HCT116 (cell line): ENCODE results near the gene DPP9. TPM values are rescaled to one million over a fixed set of nuclear protein-coding genes. Genes with fewer than 3 reads are reported as not detected.

ENCODE experiments used
- ATAC-seq: fragments of 200-7000 bp; cut with Tn5 transposase; 2 replicates; pipeline ENCODE4 v1.9.1; 2020; ENCODE audit warnings: mild to moderate bottlenecking, moderate library complexity
- BruUV-seq: library from RNA; stranded (reverse); fragments of 400-500 nt; replicated peaks from 2 replicates; lab custom pipeline; 2021; lab: Mats Ljungman, UMichigan
- CTCF ChIA-PET: fragments of 300-600 bp; sonication (Branson Sonifier 250); formaldehyde crosslinking; loops from one replicate; lab custom pipeline; 2021; ENCODE audit warnings: antibody characterized with exemption; lab: Charles Lee
- POLR2A ChIA-PET: fragments of 300-600, 350-600 bp; sonication (Branson Sonifier 250); formaldehyde crosslinking; loops from one replicate; lab custom pipeline; 2021; ENCODE audit warnings: antibody characterized with exemption; lab: Charles Lee
- RAD21 ChIA-PET, 2 experiments: fragments of 300-600 bp; sonication (Branson Sonifier 250); formaldehyde crosslinking; loops; one replicate each; lab custom pipeline; 2023; ENCODE audit warnings: low total read pairs in 2 of 2; ENCODE audit not compliant: uncharacterized antibody in 2 of 2, unreplicated experiment in 2 of 2, low non-redundant PET in 1 of 2; lab: Charles Lee
- DNase-seq: peaks from one replicate; pipeline ENCODE4 v3.0.0-alpha.2; 2010; ENCODE audit warnings: low read depth, low spot score
- H2AFZ ChIP-seq: fragments of 200-600 bp; shearing (Covaris generic), sonication (generic); 2 replicates; pipeline ENCODE4 v1.6.1; 2017; ENCODE audit warnings: low read depth, mixed run types, mixed read lengths, antibody characterized with exemption, low read length; ENCODE audit not compliant: poor library complexity, severe bottlenecking
- H3K27ac ChIP-seq: 2 replicates; pipeline ENCODE4 v1.5.1; 2012; ENCODE audit warnings: low read depth, low read length
- H3K27me3 ChIP-seq: fragments of 200-600 bp; sonication (generic); 2 replicates; pipeline ENCODE4 v1.6.1; 2016; ENCODE audit warnings: mixed run types, low read length, mixed read lengths; ENCODE audit not compliant: insufficient read depth
- H3K36me3 ChIP-seq, 2 experiments: fragments of 200-500 bp in 1 of 2; fragments of 200-600 bp in 1 of 2; sonication (Bioruptor generic) in 1 of 2; sonication (generic) in 1 of 2; 2 replicates each; pipeline versions ENCODE4 v1.5.1 to v1.6.1; 2014 to 2016; ENCODE audit warnings: low read length in 2 of 2, inconsistent platforms in 1 of 2, mixed read lengths in 1 of 2, mixed run types in 1 of 2; ENCODE audit not compliant: insufficient read depth in 2 of 2, control insufficient read depth in 1 of 2
- H3K4me1 ChIP-seq, 2 experiments: fragments of 200-600 bp in 1 of 2; sonication (generic) in 1 of 2; 2 replicates each; pipeline versions ENCODE4 v1.5.1 to v1.6.1; 2012 to 2017; ENCODE audit warnings: low read length in 2 of 2, inconsistent platforms in 1 of 2, mild to moderate bottlenecking in 1 of 2, mixed read lengths in 1 of 2, mixed run types in 1 of 2, moderate library complexity in 1 of 2; ENCODE audit not compliant: insufficient read depth in 2 of 2, control insufficient read depth in 1 of 2
- H3K4me2 ChIP-seq: fragments of 200-600 bp; sonication (generic); 2 replicates; pipeline ENCODE4 v1.6.1; 2017; ENCODE audit warnings: mixed run types, low read length, mixed read lengths
- H3K4me3 ChIP-seq, 2 experiments: fragments of 200-600 bp in 1 of 2; sonication (generic) in 1 of 2; replicated peaks in 1 of 2; 2 replicates each; pipeline ENCODE4 v1.5.1; 2011 to 2016; ENCODE audit warnings: low read length in 2 of 2, control low read depth in 1 of 2, low read depth in 1 of 2, mild to moderate bottlenecking in 1 of 2, mixed read lengths in 1 of 2, mixed run types in 1 of 2
- H3K79me2 ChIP-seq: fragments of 200-600 bp; sonication (generic); 2 replicates; pipeline ENCODE4 v1.6.1; 2017; ENCODE audit warnings: mild to moderate bottlenecking, mixed run types, low read length, moderate library complexity, mixed read lengths; ENCODE audit not compliant: insufficient read depth
- H3K9ac ChIP-seq: fragments of 200-600 bp; sonication (generic); 2 replicates; pipeline ENCODE4 v1.6.1; 2016; ENCODE audit warnings: low read length, mixed read lengths
- H3K9me2 ChIP-seq: fragments of 200-600 bp; sonication (generic), shearing (Covaris generic); 2 replicates; pipeline ENCODE4 v1.6.1; 2017; ENCODE audit warnings: mixed run types, mild to moderate bottlenecking, moderate library complexity; ENCODE audit not compliant: insufficient read depth
- H3K9me3 ChIP-seq, 2 experiments: fragments of 200-500 bp in 1 of 2; fragments of 200-600 bp in 1 of 2; sonication (Bioruptor generic) in 1 of 2; sonication (generic) in 1 of 2; 2 replicates each; pipeline ENCODE4 v1.6.1; 2014 to 2017; ENCODE audit warnings: low read length in 2 of 2, mixed read lengths in 2 of 2, inconsistent platforms in 1 of 2, low read depth in 1 of 2, mild to moderate bottlenecking in 1 of 2, mixed run types in 1 of 2, moderate library complexity in 1 of 2; ENCODE audit not compliant: control insufficient read depth in 1 of 2, insufficient read depth in 1 of 2
- H4K20me1 ChIP-seq: fragments of 200-600 bp; sonication (generic), shearing (Covaris generic); 2 replicates; pipeline ENCODE4 v1.6.1; 2017; ENCODE audit warnings: mixed run types, mild to moderate bottlenecking, moderate library complexity; ENCODE audit not compliant: insufficient read depth
- CBX3 ChIP-seq: IDR thresholded peaks from 2 replicates; pipeline ENCODE4 v1.6.1; 2012; ENCODE audit warnings: low read depth
- EGR1 ChIP-seq: IDR thresholded peaks from 2 replicates; pipeline ENCODE4 v1.6.1; 2012; ENCODE audit warnings: low read depth
- ELF1 ChIP-seq: IDR thresholded peaks from 2 replicates; pipeline ENCODE4 v1.6.1; 2012; ENCODE audit warnings: low read depth, borderline replicate concordance
- EZH2 ChIP-seq: fragments of 200-600 bp; sonication (generic); IDR thresholded peaks from 2 replicates; pipeline ENCODE4 v1.6.1; 2017; ENCODE audit warnings: antibody characterized with exemption, mixed run types
- EZH2phosphoT487 ChIP-seq: fragments of 200-600 bp; IDR thresholded peaks from 2 replicates; pipeline ENCODE4 v1.6.1; 2018; ENCODE audit warnings: antibody characterized with exemption, borderline replicate concordance
- JUND ChIP-seq: IDR thresholded peaks from 2 replicates; pipeline ENCODE4 v1.6.1; 2012
- POLR2A ChIP-seq: IDR thresholded peaks from 2 replicates; pipeline ENCODE4 v1.7.0; 2011; ENCODE audit warnings: borderline replicate concordance; ENCODE audit not compliant: insufficient read depth, insufficient read length; ENCODE audit errors: extremely low read depth
- POLR2AphosphoS5 ChIP-seq: IDR thresholded peaks from 2 replicates; pipeline ENCODE4 v1.6.1; 2011; ENCODE audit warnings: mild to moderate bottlenecking, low read depth, low read length, moderate library complexity
- RAD21 ChIP-seq: IDR thresholded peaks from 2 replicates; pipeline ENCODE4 v1.6.1; 2012; ENCODE audit warnings: low read depth, mild to moderate bottlenecking
- SIN3A ChIP-seq: IDR thresholded peaks from 2 replicates; pipeline ENCODE4 v1.6.1; 2012; ENCODE audit warnings: low read depth
- SP1 ChIP-seq: IDR thresholded peaks from 2 replicates; pipeline ENCODE4 v1.6.1; 2012; ENCODE audit warnings: low read depth
- SRF ChIP-seq: IDR thresholded peaks from 2 replicates; pipeline ENCODE4 v1.6.1; 2012; ENCODE audit warnings: low read depth
- TCF7L2 ChIP-seq: IDR thresholded peaks from 2 replicates; pipeline ENCODE4 v1.7.0; 2011; ENCODE audit warnings: borderline replicate concordance, inconsistent platforms; ENCODE audit not compliant: insufficient read depth, insufficient read length; ENCODE audit errors: extremely low read depth
- ZNF274 ChIP-seq: fragments of 200-500 bp; sonication (Bioruptor generic); IDR thresholded peaks from 2 replicates; pipeline ENCODE4 v1.6.1; 2014; ENCODE audit warnings: mild to moderate bottlenecking, low read depth, low read length, inconsistent platforms
- intact Hi-C: fragments of 100-400 bp; cut with micrococcal nuclease; formaldehyde crosslinking; loops from 2 replicates; pipeline ENCODE4 v1.10.0; 2022
- total RNA-seq: library from RNA; stranded (reverse); gene quantifications from one replicate; pipeline ENCODE4 v1.2.1, GENCODE V29; 2021; ENCODE audit not compliant: unreplicated experiment
- TF ChIP-seq, protein P1 (sequence below), 3 experiments: fragments of 200-600 bp in 1 of 3; sonication (generic) in 1 of 3; IDR thresholded peaks in 2 of 3; conservative IDR thresholded peaks in 1 of 3; 2 replicates each; pipeline ENCODE4 v1.5.1; 2012 to 2017; ENCODE audit warnings: low read depth in 2 of 3, low read length in 2 of 3, antibody characterized with exemption in 1 of 3, borderline replicate concordance in 1 of 3, control low read depth in 1 of 3, mild to moderate bottlenecking in 1 of 3, mixed read lengths in 1 of 3, mixed run types in 1 of 3, moderate library complexity in 1 of 3; ENCODE audit not compliant: insufficient read depth in 1 of 3
- TF ChIP-seq, protein P2 (sequence below): IDR thresholded peaks from 2 replicates; pipeline ENCODE4 v1.6.1; 2011; ENCODE audit warnings: mild to moderate bottlenecking, low read length, moderate library complexity; ENCODE audit not compliant: insufficient replicate concordance; ENCODE audit errors: extremely low read depth

DPP9 gene
- total RNA-seq, 1 experiment from 2014 or later, result 67.6 TPM

DNA sequence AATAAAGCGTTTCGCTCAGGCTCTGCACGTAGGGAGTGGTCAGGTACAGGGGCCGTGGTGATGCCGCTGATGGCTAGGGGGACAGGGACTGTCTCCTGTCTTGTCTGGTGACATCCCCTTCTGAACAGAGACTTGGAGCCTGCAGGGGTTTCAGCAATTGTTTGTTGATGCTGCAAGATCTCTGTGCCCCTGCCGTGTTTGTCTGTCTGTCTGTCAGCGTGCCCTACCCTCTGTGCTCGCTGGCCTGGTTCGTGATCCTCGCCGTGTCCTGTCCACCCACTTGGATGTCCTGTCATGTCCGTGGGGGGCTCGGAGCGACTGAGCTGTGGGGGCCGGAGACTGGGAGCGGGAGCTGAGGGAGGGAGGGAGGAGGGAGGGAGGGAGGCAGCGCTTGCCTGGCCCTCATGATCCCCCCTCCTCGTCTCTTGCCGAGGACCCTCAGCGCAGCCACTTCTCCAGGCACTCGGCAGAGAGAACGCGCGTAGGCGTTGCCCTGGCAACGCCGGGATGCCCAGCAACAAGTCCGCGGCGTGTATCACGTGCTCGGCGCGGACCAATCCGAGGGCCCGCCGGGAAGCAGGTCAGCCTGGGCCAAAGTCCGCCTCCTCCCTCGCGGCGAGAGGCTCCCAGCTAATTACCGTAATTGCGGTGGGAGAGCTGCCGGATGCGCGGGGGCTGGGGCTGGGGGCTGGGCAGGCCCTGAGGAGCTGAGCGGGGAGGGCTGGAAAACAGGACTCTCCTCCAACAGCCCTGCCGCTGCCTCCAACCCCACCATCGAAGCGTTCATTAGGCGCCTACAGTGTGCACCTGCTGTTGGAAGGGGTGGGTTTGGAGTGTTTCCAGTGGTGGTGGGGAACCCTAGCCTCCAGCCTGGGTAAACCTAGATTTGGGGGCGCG is 36.0 kb upstream of the DPP9 start:
- Histone ChIP-seq H3K27me3 (no peaks in the 10 kb centered on the region), H3K9ac (no peak overlapping the region; the same call in 1 of the 2 replicates), H2AFZ (peak overlapping the region; percentile 94), H3K9me3 (no peaks in the 10 kb centered on the region), H3K4me1 (peaks cover 5 to 14% of the 10 kb centered on the region in 2 experiments), H3K4me3 (peak overlapping the region; percentile 38 to 54), H3K27ac (no peak overlapping the region), H3K36me3 (no peaks in the 10 kb centered on the region), H4K20me1 (no peaks in the 10 kb centered on the region), H3K4me2 (peak overlapping the region; percentile 91), H3K9me2 (no peaks in the 10 kb centered on the region), H3K79me2 (no peaks in the 10 kb centered on the region)
- TF ChIP-seq SP1 (peak; percentile 60), JUND (no peak), EGR1 (0 out of 2 replicates have a peak, but pooled peaks have one; percentile 26), TCF7L2 (no peak)
- POLR2A ChIA-PET, result no interaction called here
- ATAC-seq, result peak; percentile 99
- DNase-seq, result peak; percentile 78
- RAD21 ChIA-PET, result interaction anchor here in 1 of 2 experiments (0.7 kb wide), 1 partner anchor 432 kb away, joined by 3 read pairs; no protein-coding TSS in a partner anchor
- CTCF ChIA-PET, result interaction anchor here (1.0 kb wide), 1 partner anchor 32 kb away, joined by 3 read pairs; the partner anchor contains the start of gene FEM1A
- BruUV-seq, result no TSS peak
- intact Hi-C loops, result no loop called here

DNA sequence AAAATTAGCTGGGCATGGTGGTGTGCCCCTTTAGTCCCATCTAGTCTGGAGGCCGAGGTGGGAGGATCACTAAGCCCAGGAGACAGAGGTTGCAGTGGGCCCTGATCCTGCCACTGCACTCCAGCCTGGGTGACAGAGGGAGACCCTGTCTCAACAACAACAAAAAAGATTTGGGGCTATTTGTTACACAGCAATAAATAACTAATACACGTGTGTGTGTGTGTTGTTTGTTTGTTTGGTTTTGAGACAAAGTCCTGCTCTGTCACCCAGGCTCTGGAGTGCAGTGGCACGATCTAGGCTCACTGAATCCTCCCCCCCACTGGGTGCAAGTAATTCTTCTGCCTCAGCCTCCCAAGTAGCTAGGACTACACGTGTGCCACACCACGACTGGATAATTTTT is 35.0 kb upstream of the DPP9 start:
- H3K27me3 ChIP-seq, result no peaks in the 10 kb centered on the region
- intact Hi-C loops, result no loop called here
- no peak for ATAC-seq
- no peaks in the 10 kb centered on the region for H4K20me1 ChIP-seq
- peaks cover 5 to 14% of the 10 kb centered on the region in 2 experiments for H3K4me1 ChIP-seq
- CTCF ChIA-PET, result no interaction called here
- H3K79me2 ChIP-seq, result no peaks in the 10 kb centered on the region
- H2AFZ ChIP-seq, result no peak overlapping the region
- RAD21 ChIA-PET, result no interaction called here
- no peak for DNase-seq
- POLR2A ChIA-PET, result no interaction called here
- no peaks in the 10 kb centered on the region for H3K9me2 ChIP-seq
- H3K9me3 ChIP-seq, result no peaks in the 10 kb centered on the region
- H3K4me3 ChIP-seq, result no peak overlapping the region
- no peak overlapping the region for H3K9ac ChIP-seq
- no peak overlapping the region for H3K27ac ChIP-seq
- no peaks in the 10 kb centered on the region for H3K36me3 ChIP-seq
- BruUV-seq, result no TSS peak
- H3K4me2 ChIP-seq, result no peak overlapping the region
- TF ChIP-seq JUND (no peak), ZNF274 (no peak), CBX3 (no peak), EZH2phosphoT487 (no peak), RAD21 (no peak), POLR2A (no peak), ELF1 (no peak), EZH2 (no peak), SRF (no peak), SIN3A (no peak), POLR2AphosphoS5 (no peak)
- TF ChIP-seq, protein P1, sequence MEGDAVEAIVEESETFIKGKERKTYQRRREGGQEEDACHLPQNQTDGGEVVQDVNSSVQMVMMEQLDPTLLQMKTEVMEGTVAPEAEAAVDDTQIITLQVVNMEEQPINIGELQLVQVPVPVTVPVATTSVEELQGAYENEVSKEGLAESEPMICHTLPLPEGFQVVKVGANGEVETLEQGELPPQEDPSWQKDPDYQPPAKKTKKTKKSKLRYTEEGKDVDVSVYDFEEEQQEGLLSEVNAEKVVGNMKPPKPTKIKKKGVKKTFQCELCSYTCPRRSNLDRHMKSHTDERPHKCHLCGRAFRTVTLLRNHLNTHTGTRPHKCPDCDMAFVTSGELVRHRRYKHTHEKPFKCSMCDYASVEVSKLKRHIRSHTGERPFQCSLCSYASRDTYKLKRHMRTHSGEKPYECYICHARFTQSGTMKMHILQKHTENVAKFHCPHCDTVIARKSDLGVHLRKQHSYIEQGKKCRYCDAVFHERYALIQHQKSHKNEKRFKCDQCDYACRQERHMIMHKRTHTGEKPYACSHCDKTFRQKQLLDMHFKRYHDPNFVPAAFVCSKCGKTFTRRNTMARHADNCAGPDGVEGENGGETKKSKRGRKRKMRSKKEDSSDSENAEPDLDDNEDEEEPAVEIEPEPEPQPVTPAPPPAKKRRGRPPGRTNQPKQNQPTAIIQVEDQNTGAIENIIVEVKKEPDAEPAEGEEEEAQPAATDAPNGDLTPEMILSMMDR (IDR thresholded peaks at IDR 0.05 in 2 of 3, conservative IDR thresholded peaks at IDR 0.05 in 1 of 3; ENCODE audit: borderline replicate concordance in 1 of 3, insufficient read depth in 1 of 3, low read depth in 2 of 3, low read length in 2 of 3), result no peak
- TF ChIP-seq, protein P2, sequence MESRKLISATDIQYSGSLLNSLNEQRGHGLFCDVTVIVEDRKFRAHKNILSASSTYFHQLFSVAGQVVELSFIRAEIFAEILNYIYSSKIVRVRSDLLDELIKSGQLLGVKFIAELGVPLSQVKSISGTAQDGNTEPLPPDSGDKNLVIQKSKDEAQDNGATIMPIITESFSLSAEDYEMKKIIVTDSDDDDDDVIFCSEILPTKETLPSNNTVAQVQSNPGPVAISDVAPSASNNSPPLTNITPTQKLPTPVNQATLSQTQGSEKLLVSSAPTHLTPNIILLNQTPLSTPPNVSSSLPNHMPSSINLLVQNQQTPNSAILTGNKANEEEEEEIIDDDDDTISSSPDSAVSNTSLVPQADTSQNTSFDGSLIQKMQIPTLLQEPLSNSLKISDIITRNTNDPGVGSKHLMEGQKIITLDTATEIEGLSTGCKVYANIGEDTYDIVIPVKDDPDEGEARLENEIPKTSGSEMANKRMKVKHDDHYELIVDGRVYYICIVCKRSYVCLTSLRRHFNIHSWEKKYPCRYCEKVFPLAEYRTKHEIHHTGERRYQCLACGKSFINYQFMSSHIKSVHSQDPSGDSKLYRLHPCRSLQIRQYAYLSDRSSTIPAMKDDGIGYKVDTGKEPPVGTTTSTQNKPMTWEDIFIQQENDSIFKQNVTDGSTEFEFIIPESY, result no peak
